Fibroblast of lung (primary cell): ENCODE measurements around the gene SYTL5. TPM values are rescaled to one million over a fixed set of nuclear protein-coding genes. Genes with fewer than 3 reads are reported as not detected.

Source experiments
- DNase-seq, 2 donors: peaks; one replicate each; pipeline versions ENCODE4 v3.0.0 to v3.0.0-alpha.2; 2010; ENCODE audit warnings: low read depth in 2 of 2
- H2AFZ ChIP-seq: 2 replicates; pipeline ENCODE4 v1.5.1; 2012; ENCODE audit warnings: low read length, control low read depth, inconsistent platforms
- H3K27ac ChIP-seq: 2 replicates; pipeline ENCODE4 v1.5.1; 2011; ENCODE audit warnings: low read length, control low read depth; ENCODE audit not compliant: insufficient read depth
- H3K27me3 ChIP-seq: 2 replicates; pipeline ENCODE4 v1.5.1; 2011; ENCODE audit warnings: mild to moderate bottlenecking, low read length; ENCODE audit not compliant: control insufficient read depth, insufficient read depth
- H3K36me3 ChIP-seq: 2 replicates; pipeline ENCODE4 v1.5.1; 2011; ENCODE audit warnings: low read length; ENCODE audit not compliant: control insufficient read depth, insufficient read depth
- H3K4me1 ChIP-seq: 2 replicates; pipeline ENCODE4 v1.5.1; 2011; ENCODE audit warnings: low read length; ENCODE audit not compliant: control insufficient read depth, insufficient read depth; ENCODE audit errors: extremely low read depth
- H3K4me2 ChIP-seq: 2 replicates; pipeline ENCODE4 v1.5.1; 2011; ENCODE audit warnings: low read length, control low read depth; ENCODE audit not compliant: insufficient read depth; ENCODE audit errors: extremely low read depth
- H3K4me3 ChIP-seq, 4 experiments: fragments of 200-600 bp in 1 of 4; sonication (generic) in 1 of 4; replicated peaks in 1 of 4; 2 replicates each; pipeline ENCODE4 v1.5.1; 2011 to 2016; ENCODE audit warnings: low read length in 4 of 4, low read depth in 3 of 4, mild to moderate bottlenecking in 3 of 4, control low read depth in 2 of 4, inconsistent platforms in 1 of 4, mixed read lengths in 1 of 4; ENCODE audit not compliant: insufficient read depth in 1 of 4; ENCODE audit errors: control extremely low read depth in 1 of 4
- H3K79me2 ChIP-seq: 2 replicates; pipeline ENCODE4 v1.5.1; 2012; ENCODE audit warnings: mild to moderate bottlenecking, low read length, inconsistent platforms; ENCODE audit not compliant: control insufficient read depth, insufficient read depth
- H3K9ac ChIP-seq: 2 replicates; pipeline ENCODE4 v1.5.1; 2011; ENCODE audit warnings: mild to moderate bottlenecking, low read length, control low read depth; ENCODE audit not compliant: insufficient read depth
- H3K9me3 ChIP-seq: 2 replicates; pipeline ENCODE4 v1.5.1; 2012; ENCODE audit warnings: low read depth, low read length; ENCODE audit not compliant: control insufficient read depth, insufficient read depth
- H4K20me1 ChIP-seq: 2 replicates; pipeline ENCODE4 v1.5.1; 2011; ENCODE audit warnings: low read length; ENCODE audit not compliant: control insufficient read depth, insufficient read depth; ENCODE audit errors: extremely low read depth
- EZH2 ChIP-seq: IDR thresholded peaks from 2 replicates; pipeline ENCODE4 v1.5.1; 2012; ENCODE audit warnings: low read length, control low read depth, mild to moderate bottlenecking; ENCODE audit errors: missing control alignments
- polyA plus RNA-seq, 2 donors: library from polyadenylated mRNA; depleted of rRNA in 1 of 2; stranded (reverse) in 1 of 2; unstranded in 1 of 2; fragments of >200 nt; gene quantifications; 2 replicates each; pipeline ENCODE4 v1.2.1, GENCODE V29; 2011 to 2012; ENCODE audit warnings: missing spikeins in 1 of 2
- total RNA-seq: library from RNA; depleted of rRNA; stranded (reverse); fragments of >200 nt; gene quantifications from 2 replicates; pipeline ENCODE4 v1.2.1, GENCODE V29; 2014
- TF ChIP-seq, protein P1 (sequence below), 2 donors: IDR thresholded peaks in 1 of 2; conservative IDR thresholded peaks in 1 of 2; 1 replicate in 1 of 2; 2 replicates in 1 of 2; pipeline ENCODE4 v1.5.1; 2011 to 2012; ENCODE audit warnings: low read length in 2 of 2, control low read depth in 1 of 2, inconsistent platforms in 1 of 2, low read depth in 1 of 2, mild to moderate bottlenecking in 1 of 2

SYTL5 gene
- total and polyA plus RNA-seq, 2 donors (not counting 1 experiment from before 2014, with no cell fraction given) = 0.27 to 1.5 TPM

GRCh38 chrX:38081909-38082308 is 75.6 kb downstream of the SYTL5 start:
- Histone ChIP-seq H3K4me2 (no peak overlapping the region), H3K79me2 (no peaks in the 10 kb centered on the region), H3K27ac (no peak overlapping the region), H4K20me1 (no peaks in the 10 kb centered on the region), H3K27me3 (no peaks in the 10 kb centered on the region), H3K9ac (no peak overlapping the region), H3K4me3 (no peak overlapping the region), H3K4me1 (no peaks in the 10 kb centered on the region), H3K36me3 (no peaks in the 10 kb centered on the region), H2AFZ (no peak overlapping the region), H3K9me3 (no peaks in the 10 kb centered on the region)
- DNase-seq = no peak
- no peak for TF ChIP-seq EZH2
- TF ChIP-seq, protein P1, sequence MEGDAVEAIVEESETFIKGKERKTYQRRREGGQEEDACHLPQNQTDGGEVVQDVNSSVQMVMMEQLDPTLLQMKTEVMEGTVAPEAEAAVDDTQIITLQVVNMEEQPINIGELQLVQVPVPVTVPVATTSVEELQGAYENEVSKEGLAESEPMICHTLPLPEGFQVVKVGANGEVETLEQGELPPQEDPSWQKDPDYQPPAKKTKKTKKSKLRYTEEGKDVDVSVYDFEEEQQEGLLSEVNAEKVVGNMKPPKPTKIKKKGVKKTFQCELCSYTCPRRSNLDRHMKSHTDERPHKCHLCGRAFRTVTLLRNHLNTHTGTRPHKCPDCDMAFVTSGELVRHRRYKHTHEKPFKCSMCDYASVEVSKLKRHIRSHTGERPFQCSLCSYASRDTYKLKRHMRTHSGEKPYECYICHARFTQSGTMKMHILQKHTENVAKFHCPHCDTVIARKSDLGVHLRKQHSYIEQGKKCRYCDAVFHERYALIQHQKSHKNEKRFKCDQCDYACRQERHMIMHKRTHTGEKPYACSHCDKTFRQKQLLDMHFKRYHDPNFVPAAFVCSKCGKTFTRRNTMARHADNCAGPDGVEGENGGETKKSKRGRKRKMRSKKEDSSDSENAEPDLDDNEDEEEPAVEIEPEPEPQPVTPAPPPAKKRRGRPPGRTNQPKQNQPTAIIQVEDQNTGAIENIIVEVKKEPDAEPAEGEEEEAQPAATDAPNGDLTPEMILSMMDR (conservative IDR thresholded peaks at IDR 0.05 in 1 of 2, IDR thresholded peaks at IDR 0.05 in 1 of 2; ENCODE audit: low read depth in 1 of 2, low read length in 2 of 2) = no peak

- no peaks in the 10 kb centered on the region for H4K20me1 ChIP-seq
- no peaks in the 10 kb centered on the region for H3K79me2 ChIP-seq
- H3K4me1 ChIP-seq = no peaks in the 10 kb centered on the region
- H3K36me3 ChIP-seq = no peaks in the 10 kb centered on the region
- no peak overlapping the region for H3K27ac ChIP-seq
- no peak for TF ChIP-seq EZH2
- TF ChIP-seq, protein P1 (conservative IDR thresholded peaks at IDR 0.05 in 1 of 2, IDR thresholded peaks at IDR 0.05 in 1 of 2; ENCODE audit: low read depth in 1 of 2, low read length in 2 of 2) = no peak
- no peak overlapping the region for H3K4me3 ChIP-seq
- H2AFZ ChIP-seq = no peak overlapping the region
- H3K9me3 ChIP-seq = no peaks in the 10 kb centered on the region
- H3K9ac ChIP-seq = no peak overlapping the region
- no peaks in the 10 kb centered on the region for H3K27me3 ChIP-seq
- no peak overlapping the region for H3K4me2 ChIP-seq
- DNase-seq = no peak
Measured at GRCh38 chrX:38082309-38082708, 76.0 kb downstream of the SYTL5 start.

DNA sequence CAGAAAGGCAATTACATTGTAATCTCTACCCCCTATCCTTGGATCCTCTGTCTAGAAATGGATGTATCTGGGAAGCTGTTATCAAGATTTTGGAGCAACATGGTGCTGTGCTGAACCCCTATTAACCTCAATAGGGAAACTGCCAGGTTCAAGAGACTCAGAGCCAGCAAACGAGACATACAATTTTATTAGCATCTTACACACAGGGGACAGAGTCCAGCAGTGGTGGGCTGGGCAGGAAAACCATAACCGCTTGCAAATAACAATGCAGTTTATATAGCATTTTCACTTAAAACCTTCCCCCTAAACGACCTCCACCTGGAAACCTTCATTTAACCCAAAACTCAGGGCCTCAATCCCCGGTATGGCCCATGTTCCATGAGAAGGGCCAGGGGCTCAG is 79.5 kb downstream of the SYTL5 start:
- no peak overlapping the region for H3K27ac ChIP-seq
- no peaks in the 10 kb centered on the region for H3K4me1 ChIP-seq
- H3K79me2 ChIP-seq = no peaks in the 10 kb centered on the region
- H2AFZ ChIP-seq = no peak overlapping the region
- TF ChIP-seq, protein P1 (conservative IDR thresholded peaks at IDR 0.05 in 1 of 2, IDR thresholded peaks at IDR 0.05 in 1 of 2; ENCODE audit: low read depth in 1 of 2, low read length in 2 of 2) = no peak
- TF ChIP-seq EZH2 = no peak
- no peak overlapping the region for H3K4me3 ChIP-seq
- no peaks in the 10 kb centered on the region for H3K9me3 ChIP-seq
- H3K27me3 ChIP-seq = no peaks in the 10 kb centered on the region
- no peaks in the 10 kb centered on the region for H4K20me1 ChIP-seq
- no peaks in the 10 kb centered on the region for H3K36me3 ChIP-seq
- H3K4me2 ChIP-seq = no peak overlapping the region
- H3K9ac ChIP-seq = no peak overlapping the region
- no peak for DNase-seq
